ENCODE data around the gene RBPMS2.
A peak's percentile ranks its signal among the peaks of the same experiment; 100 is the strongest.

Gene RBPMS2

GRCh38 chr15:64749167-64749566 is 26.2 kb downstream of the RBPMS2 start:
- peak; percentile 17 for DNase-seq (ENCODE audit: low read depth)
- no peak overlapping the region for H3K4me3 ChIP-seq (ENCODE audit: control insufficient read depth, low read depth, low read length)
- TF ChIP-seq CTCF (IDR thresholded peaks at IDR 0.05; ENCODE audit: control insufficient read depth, insufficient read depth, low read depth, low read length, missing control alignments) = no peak

- H3K4me3 ChIP-seq (ENCODE audit: control insufficient read depth, low read depth, low read length) = no peak overlapping the region
- TF ChIP-seq CTCF (IDR thresholded peaks at IDR 0.05; ENCODE audit: control insufficient read depth, insufficient read depth, low read depth, low read length, missing control alignments) = no peak
- no peak for DNase-seq (ENCODE audit: low read depth)
These were observed 27.1 kb downstream of the RBPMS2 start for GRCh38 chr15:64748251-64748650.

GRCh38 chr15:64747578-64747977 is 27.8 kb downstream of the RBPMS2 start:
- no peak for TF ChIP-seq CTCF (IDR thresholded peaks at IDR 0.05; ENCODE audit: control insufficient read depth, insufficient read depth, low read depth, low read length, missing control alignments)

GRCh38 chr15:64746921-64747320 is 28.5 kb downstream of the RBPMS2 start:
- no peak for TF ChIP-seq CTCF (IDR thresholded peaks at IDR 0.05; ENCODE audit: control insufficient read depth, insufficient read depth, low read depth, low read length, missing control alignments)
- no peak for DNase-seq (ENCODE audit: low read depth)
- H3K4me3 ChIP-seq (ENCODE audit: control insufficient read depth, low read depth, low read length) = no peak overlapping the region

More at GRCh38 chr15:64747578-64747977, 27.8 kb downstream of the RBPMS2 start:
- H3K4me3 ChIP-seq (ENCODE audit: control insufficient read depth, low read depth, low read length) = no peak overlapping the region
- no peak for DNase-seq (ENCODE audit: low read depth)

- no peak overlapping the region for H3K4me3 ChIP-seq (ENCODE audit: control insufficient read depth, low read depth, low read length)
- TF ChIP-seq CTCF (IDR thresholded peaks at IDR 0.05; ENCODE audit: control insufficient read depth, insufficient read depth, low read depth, low read length, missing control alignments) = no peak
- no peak for DNase-seq (ENCODE audit: low read depth)
These were observed 29.0 kb downstream of the RBPMS2 start for GRCh38 chr15:64746356-64746755.

- no peak overlapping the region for H3K4me3 ChIP-seq (ENCODE audit: control insufficient read depth, low read depth, low read length)
- DNase-seq (ENCODE audit: low read depth) = no peak
- TF ChIP-seq CTCF (IDR thresholded peaks at IDR 0.05; ENCODE audit: control insufficient read depth, insufficient read depth, low read depth, low read length, missing control alignments) = no peak
These were observed 31.7 kb downstream of the RBPMS2 start for GRCh38 chr15:64743691-64744090.

- no peak overlapping the region for H3K4me3 ChIP-seq (ENCODE audit: control insufficient read depth, low read depth, low read length)
- no peak for TF ChIP-seq CTCF (IDR thresholded peaks at IDR 0.05; ENCODE audit: control insufficient read depth, insufficient read depth, low read depth, low read length, missing control alignments)
- no peak for DNase-seq (ENCODE audit: low read depth)
These were observed 32.5 kb downstream of the RBPMS2 start for GRCh38 chr15:64742921-64743320.

Measured in AG09309 (cell line).